GM18517 (cell line): Measurements from ENCODE around the gene NPAS4.
"Not testable (repeated sequence)": the region's sequence is repeated elsewhere in the genome, so short reads cannot be mapped to it uniquely, and the experiment has no call there.

Experiments used
- ATAC-seq: cut with Tn5 transposase; IDR thresholded peaks from one replicate; pipeline ENCODE4 v1.9.1; 2021; ENCODE audit warnings: mild to moderate bottlenecking, moderate library complexity; ENCODE audit not compliant: unreplicated experiment

Gene NPAS4

DNA sequence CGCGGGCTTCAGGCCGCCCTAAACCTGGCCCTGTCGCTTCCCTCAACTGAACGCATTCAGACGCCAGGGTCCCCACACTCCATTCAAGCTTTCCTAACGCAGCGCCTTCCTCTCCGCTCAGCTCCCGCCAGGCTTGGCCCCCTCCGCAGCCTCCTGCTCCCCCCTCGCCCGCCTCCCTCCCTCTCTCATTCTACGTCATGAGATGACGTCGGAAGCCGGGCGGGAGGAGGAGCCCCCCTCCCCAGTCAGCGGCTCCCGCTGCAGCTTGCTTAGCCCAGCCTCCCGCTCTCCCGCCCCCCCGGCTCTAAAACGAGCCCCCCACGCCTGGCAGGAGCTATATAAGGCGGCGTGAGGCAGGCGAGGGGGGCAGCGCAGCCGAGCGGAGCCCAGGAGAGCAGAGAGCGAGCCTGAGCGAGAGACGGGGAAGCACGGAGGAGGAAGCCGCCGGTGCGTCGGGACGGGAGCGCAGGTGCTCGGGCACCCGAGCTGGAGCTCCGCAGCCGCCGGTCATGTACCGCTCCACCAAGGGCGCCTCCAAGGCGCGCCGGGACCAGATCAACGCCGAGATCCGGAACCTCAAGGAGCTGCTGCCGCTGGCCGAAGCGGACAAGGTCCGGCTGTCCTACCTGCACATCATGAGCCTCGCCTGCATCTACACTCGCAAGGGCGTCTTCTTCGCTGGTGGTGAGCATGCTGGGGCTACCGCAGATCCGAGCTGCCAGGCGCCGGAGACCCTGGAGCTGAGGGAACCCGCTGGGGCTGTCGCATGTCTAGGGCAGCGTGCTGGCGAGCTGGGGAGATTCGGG is at the start of gene NPAS4:
Gene NPAS4 (plus strand): TSS at position 365 of the 806 bp plus-strand sequence. CDS start 145 bp downstream, at position 510.
- ATAC-seq: no peak

DNA sequence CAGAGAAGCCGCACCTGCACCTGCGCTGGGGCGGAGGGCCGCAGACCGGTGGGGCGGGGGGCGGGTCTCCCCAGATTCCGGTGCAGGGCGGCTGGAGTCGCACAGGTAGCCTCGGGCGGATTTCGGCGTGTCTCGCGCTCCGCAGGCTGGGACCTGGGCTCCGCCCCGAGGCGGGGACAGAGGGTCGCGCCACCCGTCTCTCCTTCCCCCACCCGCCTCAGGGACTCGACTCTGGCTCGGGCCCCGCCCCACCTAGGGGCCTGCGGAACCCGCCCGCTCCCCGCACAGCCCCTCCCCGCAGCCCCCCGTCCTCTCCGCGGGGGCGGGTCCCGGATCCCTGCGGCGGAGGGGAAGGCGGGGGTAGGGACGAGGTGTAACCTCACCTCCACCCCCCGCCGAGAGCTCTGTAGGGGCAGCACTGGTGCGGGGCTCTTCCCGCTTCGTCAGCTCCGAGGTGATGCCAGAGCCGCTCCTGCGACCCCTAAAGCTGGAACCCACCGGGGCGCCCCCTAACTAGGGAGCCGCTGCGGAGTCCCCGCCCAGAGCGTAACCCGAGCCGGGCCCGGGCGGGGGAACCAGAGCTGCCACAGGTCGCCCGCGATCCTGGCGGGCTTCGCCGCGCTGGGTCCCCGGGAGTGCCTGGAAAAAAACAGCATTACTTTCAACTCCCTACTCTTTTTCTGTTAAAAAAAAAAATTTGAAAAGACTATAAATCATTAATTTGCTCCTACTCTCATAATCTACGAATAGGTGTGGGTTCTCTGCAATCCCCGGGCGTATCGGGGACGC is 49.0 kb upstream of the NPAS4 start, which contains the start of gene SLC29A2:
Gene SLC29A2 (minus strand): TSS at position 134 of the 789 bp plus-strand sequence. CDS start 169 bp downstream, outside the sequence.
- ATAC-seq: peak; percentile 63

GRCh38 chr11:66373265-66373664 is 47.6 kb upstream of the NPAS4 start:
- ATAC-seq: no peak

- ATAC-seq: not testable (repeated sequence)
These were observed 47.0 kb upstream of the NPAS4 start for GRCh38 chr11:66373690-66374287.

- not testable (repeated sequence) for ATAC-seq
These were observed 40.6 kb upstream of the NPAS4 start for GRCh38 chr11:66380264-66380663.

DNA sequence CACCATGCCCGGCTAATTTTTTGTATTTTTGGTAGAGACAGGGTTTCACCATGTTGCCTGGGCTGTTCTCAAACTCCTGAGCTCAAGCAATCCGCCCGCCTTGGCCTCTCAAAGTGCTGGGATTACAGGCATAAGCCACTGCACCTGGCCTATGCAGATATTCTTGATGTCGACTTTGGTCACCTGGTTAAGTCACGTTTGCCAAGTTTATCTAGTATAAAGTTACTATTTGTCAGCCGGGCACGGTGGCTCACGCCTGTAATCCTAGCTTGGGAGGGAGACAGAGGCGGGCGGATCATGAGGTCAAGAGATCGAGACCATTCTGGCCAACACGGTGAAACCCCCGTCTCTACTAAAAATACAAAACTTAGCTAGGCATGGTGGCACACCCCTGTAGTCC is 36.5 kb upstream of the NPAS4 start:
- ATAC-seq: not testable (repeated sequence)

- peak; percentile 55 for ATAC-seq
These were observed 34.4 kb upstream of the NPAS4 start for GRCh38 chr11:66386171-66387069.

- ATAC-seq: no peak
These were observed 32.0 kb upstream of the NPAS4 start for GRCh38 chr11:66388780-66389386.

GRCh38 chr11:66391322-66391721 is 29.5 kb upstream of the NPAS4 start:
- ATAC-seq: no peak

DNA sequence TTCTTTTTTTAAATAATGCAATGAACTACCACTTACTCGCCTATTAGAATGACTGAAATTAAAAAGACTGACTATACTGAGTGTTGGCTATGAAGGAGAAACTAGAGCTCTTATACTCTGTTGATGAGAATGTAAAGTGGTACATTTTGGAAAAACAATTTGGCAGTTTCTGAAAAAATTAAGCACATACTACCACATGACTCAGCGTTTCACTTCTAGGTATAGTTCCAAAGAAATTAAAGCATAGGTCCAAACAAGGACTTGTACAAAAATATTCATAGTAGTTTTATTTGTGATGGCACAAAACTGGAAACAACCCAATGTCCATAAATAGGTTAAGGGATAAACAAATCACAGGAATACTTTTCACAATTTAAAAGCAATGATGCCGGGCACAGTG is 26.9 kb upstream of the NPAS4 start:
- no peak for ATAC-seq

GRCh38 chr11:66407651-66408050 is 13.2 kb upstream of the NPAS4 start:
- no peak for ATAC-seq

GRCh38 chr11:66408488-66409214 is 12.2 kb upstream of the NPAS4 start:
- ATAC-seq: peak; percentile 52

GRCh38 chr11:66409226-66409625 is 11.6 kb upstream of the NPAS4 start:
- ATAC-seq: no peak

GRCh38 chr11:66410191-66410590 is 10.6 kb upstream of the NPAS4 start:
- no peak for ATAC-seq

DNA sequence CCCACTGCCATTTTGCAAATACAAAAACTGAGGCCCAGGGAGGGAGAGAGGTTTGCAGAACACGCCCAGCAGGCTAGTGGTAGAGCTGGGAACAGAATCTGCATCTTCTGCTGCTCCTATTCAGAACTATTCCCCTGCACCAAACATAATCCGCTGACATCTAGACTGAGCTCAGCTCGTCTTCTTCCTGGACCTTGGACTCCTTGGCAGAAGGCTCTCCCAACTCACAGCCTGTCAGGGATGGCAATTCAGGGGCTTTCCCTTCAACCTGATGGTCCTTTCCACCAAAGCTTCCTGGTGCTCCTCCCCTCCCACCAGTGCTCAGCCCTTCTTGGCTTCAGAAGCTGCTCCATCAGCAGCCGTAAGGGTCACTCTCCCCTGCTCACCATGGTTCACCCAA is 9.5 kb upstream of the NPAS4 start:
- no peak for ATAC-seq

DNA sequence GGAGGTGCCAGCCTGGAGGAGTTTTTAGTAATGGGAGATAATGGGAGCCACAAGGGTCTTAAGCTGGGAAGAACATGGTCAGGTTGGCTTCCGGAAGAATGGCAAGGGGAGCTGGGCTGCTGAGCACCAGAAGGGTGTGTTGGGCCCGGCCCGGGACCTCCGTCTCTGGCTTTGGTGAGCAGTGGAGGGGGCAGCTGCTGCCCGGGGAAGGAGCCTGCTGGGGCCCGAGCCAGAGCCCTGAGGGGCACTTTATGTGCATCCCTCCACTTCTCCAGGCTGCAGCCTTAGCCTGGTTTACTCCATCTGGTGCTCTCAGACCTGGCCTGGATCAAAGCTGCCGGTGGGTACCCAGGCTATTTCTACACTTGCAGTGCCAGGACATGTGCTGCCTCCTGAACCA is 8.7 kb upstream of the NPAS4 start:
- ATAC-seq: no peak

GRCh38 chr11:66413167-66413566 is 7.7 kb upstream of the NPAS4 start:
- no peak for ATAC-seq

- no peak for ATAC-seq
These were observed 6.5 kb upstream of the NPAS4 start for GRCh38 chr11:66414120-66414934.

GRCh38 chr11:66415423-66415822 is 5.4 kb upstream of the NPAS4 start:
- no peak for ATAC-seq
